ENCODE results near the gene FAM227B. TPM values are rescaled to one million over a fixed set of nuclear protein-coding genes. Genes with fewer than 3 reads are reported as not detected.

The FAM227B gene
- total RNA-seq, 1 donor from 2014 or later: 4.5 TPM

- DNase-seq (no peak), ATAC-seq (no peak)
- Histone ChIP-seq H3K36me3 (no peaks in the 10 kb centered on the region), H3K27me3 (no peaks in the 10 kb centered on the region), H3K4me1 (peaks cover 6% of the 10 kb centered on the region), H3K4me3 (no peak overlapping the region), H3K9me3 (no peaks in the 10 kb centered on the region), H3K27ac (no peak overlapping the region)
- TF ChIP-seq CTCF (IDR thresholded peaks at IDR 0.05): no peak
- intact Hi-C loops (cut with DNase I): no loop called here
Measured at GRCh38 chr15:49435174-49435573, 185.4 kb downstream of the FAM227B start.

- ATAC-seq (no peak), DNase-seq (no peak)
- TF ChIP-seq CTCF (IDR thresholded peaks at IDR 0.05): no peak
- H3K4me3 ChIP-seq: no peak overlapping the region
- H3K9me3 ChIP-seq: no peaks in the 10 kb centered on the region
- intact Hi-C loops (cut with DNase I): no loop called here
- no peaks in the 10 kb centered on the region for H3K36me3 ChIP-seq
- no peaks in the 10 kb centered on the region for H3K27me3 ChIP-seq
- H3K4me1 ChIP-seq: no peaks in the 10 kb centered on the region
- H3K27ac ChIP-seq: peak overlapping the region; percentile 8
Measured at GRCh38 chr15:49430046-49430445, 190.6 kb downstream of the FAM227B start.

- Histone ChIP-seq H3K27ac (no peak overlapping the region), H3K27me3 (no peaks in the 10 kb centered on the region), H3K4me3 (peak overlapping the region; percentile 46), H3K9me3 (no peaks in the 10 kb centered on the region), H3K36me3 (no peaks in the 10 kb centered on the region), H3K4me1 (no peaks in the 10 kb centered on the region)
- TF ChIP-seq CTCF (IDR thresholded peaks at IDR 0.05): no peak
- ATAC-seq: peak; percentile 32
- intact Hi-C loops (cut with DNase I): no loop called here
- no peak for DNase-seq
Measured at GRCh38 chr15:49428409-49429095, 192.1 kb downstream of the FAM227B start.

- intact Hi-C loops (cut with DNase I): no loop called here
- Histone ChIP-seq H3K4me3 (peak overlapping the region; percentile 46), H3K27me3 (no peaks in the 10 kb centered on the region), H3K27ac (peak overlapping the region; percentile 32), H3K4me1 (no peaks in the 10 kb centered on the region), H3K9me3 (no peaks in the 10 kb centered on the region), H3K36me3 (no peaks in the 10 kb centered on the region)
- no peak for DNase-seq
- TF ChIP-seq CTCF (IDR thresholded peaks at IDR 0.05): no peak
- ATAC-seq: no peak
Measured at GRCh38 chr15:49427372-49427771, 193.2 kb downstream of the FAM227B start.

- intact Hi-C loops (cut with DNase I): no loop called here
- no peaks in the 10 kb centered on the region for H3K9me3 ChIP-seq
- H3K4me3 ChIP-seq: peak overlapping the region; percentile 46
- no peaks in the 10 kb centered on the region for H3K36me3 ChIP-seq
- no peaks in the 10 kb centered on the region for H3K27me3 ChIP-seq
- DNase-seq: no peak
- H3K4me1 ChIP-seq: no peaks in the 10 kb centered on the region
- no peak for TF ChIP-seq CTCF (IDR thresholded peaks at IDR 0.05)
- H3K27ac ChIP-seq: peak overlapping the region; percentile 33
- no peak for ATAC-seq
Measured at GRCh38 chr15:49424954-49425353, 195.7 kb downstream of the FAM227B start.

Data from upper lobe of right lung (tissue), 1 donor.